Ascending aorta (tissue), 2 donors: ENCODE data around the gene NTMT1. TPM values are rescaled to one million over a fixed set of nuclear protein-coding genes. Genes with fewer than 3 reads are reported as not detected.

ENCODE experiments used
- DNase-seq, 2 donors: peaks; one replicate each; pipeline ENCODE4 v3.0.0-alpha.2; 2019; ENCODE audit warnings: low spot score in 2 of 2
- H3K27ac ChIP-seq, 2 donors: fragments of 200-600 bp; sonication (generic); one replicate each; pipeline ENCODE4 v1.5.1; 2016 to 2017; ENCODE audit warnings: mild to moderate bottlenecking in 1 of 2
- H3K27me3 ChIP-seq: fragments of 200-600 bp; sonication (generic); one replicate; pipeline ENCODE4 v1.5.1; 2017
- H3K36me3 ChIP-seq, 2 donors: fragments of 200-600 bp; sonication (generic); one replicate each; pipeline ENCODE4 v1.5.1; 2016
- H3K4me1 ChIP-seq, 2 donors: fragments of 200-600 bp; sonication (generic); one replicate each; pipeline ENCODE4 v1.5.1; 2016 to 2017; ENCODE audit warnings: mild to moderate bottlenecking in 1 of 2
- H3K4me3 ChIP-seq, 2 donors: fragments of 200-600 bp; sonication (generic); one replicate each; pipeline ENCODE4 v1.5.1; 2016 to 2017; ENCODE audit warnings: mild to moderate bottlenecking in 1 of 2
- H3K9me3 ChIP-seq, 2 donors: fragments of 200-600 bp; sonication (generic); one replicate each; pipeline ENCODE4 v1.5.1; 2016
- CTCF ChIP-seq, 3 experiments: fragments of 200-600 bp in 2 of 3; fragments of 450-650 bp in 1 of 3; sonication (generic) in 2 of 3; IDR thresholded peaks; one replicate each; pipeline ENCODE4 v1.5.1; 2016 to 2019; ENCODE audit warnings: antibody characterized with exemption in 3 of 3, mild to moderate bottlenecking in 1 of 3, moderate library complexity in 1 of 3
- intact Hi-C: fragments of 100-400 bp; cut with DNase I; formaldehyde crosslinking; loops from one replicate; pipeline ENCODE4 v1.15.1; 2023
- total RNA-seq: library from RNA; depleted of rRNA; stranded (reverse); fragments of >200 nt; gene quantifications from one replicate; pipeline ENCODE4 v1.1.0, GENCODE V29; 2016

The NTMT1 gene
- total RNA-seq, 1 donor from 2014 or later, result 6.9 TPM

- no peak for TF ChIP-seq CTCF (IDR thresholded peaks at IDR 0.05)
- no peak for DNase-seq
- H3K4me1 ChIP-seq, result peaks cover 0 to 12% of the 10 kb centered on the region in 2 donors
- no peak overlapping the region for H3K4me3 ChIP-seq
- no peaks in the 10 kb centered on the region for H3K36me3 ChIP-seq
- H3K9me3 ChIP-seq, result no peaks in the 10 kb centered on the region
- intact Hi-C loops, result no loop called here
- H3K27ac ChIP-seq, result peak overlapping the region in 1 of 2 donors; percentile 0
- no peaks in the 10 kb centered on the region for H3K27me3 ChIP-seq
These were observed 56.0 kb downstream of the NTMT1 start for GRCh38 chr9:129681924-129682323.

- Histone ChIP-seq H3K27me3 (no peaks in the 10 kb centered on the region), H3K27ac (no peak overlapping the region), H3K36me3 (no peaks in the 10 kb centered on the region), H3K4me1 (peaks cover 0 to 8% of the 10 kb centered on the region in 2 donors), H3K9me3 (no peaks in the 10 kb centered on the region), H3K4me3 (no peak overlapping the region)
- no peak for DNase-seq
- intact Hi-C loops, result no loop called here
- no peak for TF ChIP-seq CTCF (IDR thresholded peaks at IDR 0.05)
These were observed 56.4 kb downstream of the NTMT1 start for GRCh38 chr9:129682381-129682780.

- Histone ChIP-seq H3K9me3 (no peaks in the 10 kb centered on the region), H3K27ac (peak overlapping the region; percentile 6), H3K36me3 (no peaks in the 10 kb centered on the region), H3K4me1 (no peaks in the 10 kb centered on the region), H3K27me3 (no peaks in the 10 kb centered on the region), H3K4me3 (no peak overlapping the region)
- intact Hi-C loops, result no loop called here
- no peak for DNase-seq
- no peak for TF ChIP-seq CTCF (IDR thresholded peaks at IDR 0.05)
These were observed 59.4 kb downstream of the NTMT1 start for GRCh38 chr9:129685220-129685932.

Other genes with a start within 250 kb of the NTMT1 start
- gene C9orf50, start 5.1 kb upstream of the NTMT1 start, total RNA-seq, result not detected
- gene ASB6, start 16.0 kb downstream of the NTMT1 start, total RNA-seq, result 29.7 TPM
- gene PRRX2, start 39.5 kb downstream of the NTMT1 start, total RNA-seq, result 112 TPM
- gene PTGES, start 126.9 kb downstream of the NTMT1 start, total RNA-seq, result 8.9 TPM
- 51.7 TPM for gene TOR1B, start 177.0 kb downstream of the NTMT1 start, total RNA-seq
- gene TOR1A, start 198.0 kb downstream of the NTMT1 start, total RNA-seq, result 67.7 TPM
- gene C9orf78, start 209.1 kb downstream of the NTMT1 start, total RNA-seq, result 19.2 TPM
- gene USP20, start 209.3 kb downstream of the NTMT1 start, total RNA-seq, result 34.0 TPM